Heart left ventricle (tissue), 13 donors: ENCODE measurements around the gene HMGB4.

Experiments used
- CTCF ChIP-seq, 12 donors: fragments of 200-600 bp; sonication (generic) in 4 of 12; IDR thresholded peaks; one replicate each; pipeline versions ENCODE4 v1.5.0 to v1.8.0; 2018 to 2022; ENCODE audit warnings: antibody characterized with exemption in 12 of 12, mild to moderate bottlenecking in 5 of 12
- POLR2A ChIP-seq, 2 donors: fragments of 450-650 bp; IDR thresholded peaks; one replicate each; pipeline ENCODE4 v1.6.1; 2017; ENCODE audit warnings: antibody characterized with exemption in 2 of 2, mild to moderate bottlenecking in 2 of 2, moderate library complexity in 2 of 2
- donor health status: ischemic (EF 13 %, LVEDD 7.1; RV severe dilation, severe dysfunction).
- donor health status: DM: no; HTN: yes; CAD: no.
- donor health status: DM: no; HTN: no; CAD: no.
- donor health status: ischemic (EF 25% LVEDD 6.9; RV normal size, moderate dysfunction).
- donor health status: ischemic (EF 25% LVEDD 5.7; RV mildly dilated, moderate dysfunction).
- donor health status: ischemic (EF 35%, LVEDD 5.7; RV mildly dilated, moderate dysfunction).
- donor health status: nonischemic (EF 11% LVEDD 7.7; RV severe dilation, severe dysfunction).
- donor health status: DM: yes; HTN: yes; CAD: no.
- donor health status: PGD.
- donor health status: ischemic (EF 29% LVEDD 5.4; RV normal size, mild dysfunction).
- donor health status: nonischemic (EF 23%, LVEDD 6.1; RV moderate dilation, normal function).

GRCh38 chr1:33897092-33897725 is 33.3 kb downstream of the HMGB4 start:
- TF ChIP-seq CTCF (IDR thresholded peaks at IDR 0.05), result no peak
- no peak for TF ChIP-seq POLR2A (IDR thresholded peaks at IDR 0.05)
